SU-DHL-6 (cell line): ENCODE measurements around the gene ERMN.
A peak's percentile ranks its signal among the peaks of the same experiment; 100 is the strongest.

Experiments
- H2AFZ ChIP-seq: fragments of 200-600 bp; sonication (generic); 2 replicates; pipeline ENCODE4 v1.6.1; 2014; ENCODE audit warnings: low read depth, mild to moderate bottlenecking, moderate library complexity, mixed read lengths, antibody characterized with exemption, low read length; ENCODE audit not compliant: severe bottlenecking
- H3F3A ChIP-seq: fragments of 200-600 bp; shearing (Covaris generic); 2 replicates; pipeline ENCODE4 v1.6.0; 2016; ENCODE audit warnings: antibody characterized with exemption, mild to moderate bottlenecking; ENCODE audit not compliant: insufficient read depth
- H3K27ac ChIP-seq: fragments of 200-600 bp; sonication (generic); 2 replicates; pipeline ENCODE4 v1.5.1; 2016; ENCODE audit warnings: low read depth, mild to moderate bottlenecking, low read length, moderate library complexity, mixed read lengths
- H3K27me3 ChIP-seq: fragments of 200-600 bp; sonication (generic), shearing (Covaris generic); 2 replicates; pipeline ENCODE4 v1.6.0; 2014; ENCODE audit warnings: mild to moderate bottlenecking, low read length
- H3K36me3 ChIP-seq: fragments of 200-600 bp; sonication (generic); 2 replicates; pipeline ENCODE4 v1.6.1; 2014; ENCODE audit warnings: mild to moderate bottlenecking, low read length, mixed read lengths
- H3K4me2 ChIP-seq: fragments of 300-600, 200-600 bp; shearing (Covaris generic), sonication (generic); 2 replicates; pipeline ENCODE4 v1.6.0; 2014; ENCODE audit warnings: low read length, low read depth, mild to moderate bottlenecking; ENCODE audit not compliant: poor library complexity, severe bottlenecking
- H3K4me3 ChIP-seq: fragments of 200-600 bp; sonication (generic); 2 replicates; pipeline ENCODE4 v1.5.1; 2014; ENCODE audit warnings: antibody characterized with exemption, low read length, mild to moderate bottlenecking, mixed read lengths; ENCODE audit not compliant: insufficient read depth, poor library complexity, severe bottlenecking
- H3K79me2 ChIP-seq: fragments of 200-600 bp; sonication (generic); 2 replicates; pipeline ENCODE4 v1.6.1; 2014; ENCODE audit warnings: mild to moderate bottlenecking, low read length, moderate library complexity; ENCODE audit not compliant: insufficient read depth
- H3K9ac ChIP-seq: fragments of 200-600 bp; sonication (generic); 2 replicates; pipeline ENCODE4 v1.7.0; 2014; ENCODE audit warnings: mild to moderate bottlenecking, low read length
- H3K9me2 ChIP-seq: fragments of 200-600 bp; sonication (generic); replicated peaks from 2 replicates; pipeline ENCODE4 v1.6.1; 2014; ENCODE audit warnings: low read length; ENCODE audit not compliant: insufficient read depth
- H3K9me3 ChIP-seq: fragments of 200-600 bp; sonication (generic); 2 replicates; pipeline ENCODE4 v1.6.1; 2014; ENCODE audit warnings: low read length, mixed read lengths; ENCODE audit not compliant: insufficient read depth
- H4K20me1 ChIP-seq: fragments of 200-600 bp; sonication (generic); 2 replicates; pipeline ENCODE4 v1.6.1; 2014; ENCODE audit warnings: low read depth, mild to moderate bottlenecking, antibody characterized with exemption, low read length, moderate library complexity, mixed read lengths
- CTCF ChIP-seq: fragments of 200-600 bp; sonication (generic); IDR thresholded peaks from one replicate; pipeline ENCODE4 v1.5.1; 2017; ENCODE audit warnings: antibody characterized with exemption, mild to moderate bottlenecking, low read length, moderate library complexity; ENCODE audit not compliant: insufficient read depth, poor library complexity, severe bottlenecking
- EZH2phosphoT487 ChIP-seq: fragments of 200-600 bp; sonication (generic), shearing (Covaris generic); conservative IDR thresholded peaks from 2 replicates; pipeline ENCODE4 v1.6.1; 2018; ENCODE audit warnings: mild to moderate bottlenecking, antibody characterized with exemption, low read length, moderate library complexity, mixed read lengths

The ERMN gene

GRCh38 chr2:157364257-157364974 is 38.8 kb upstream of the ERMN start:
- no peaks in the 10 kb centered on the region for H3K9me2 ChIP-seq
- no peaks in the 10 kb centered on the region for H3K79me2 ChIP-seq
- no peak overlapping the region for H3K27ac ChIP-seq
- no peaks in the 10 kb centered on the region for H3K36me3 ChIP-seq
- H2AFZ ChIP-seq: no peak overlapping the region
- no peak overlapping the region for H3K4me3 ChIP-seq
- no peak overlapping the region for H3K9ac ChIP-seq
- no peaks in the 10 kb centered on the region for H3K27me3 ChIP-seq
- peaks cover 13% of the 10 kb centered on the region; the same call in 1 of the 2 replicates for H3K9me3 ChIP-seq
- H3F3A ChIP-seq: no peaks in the 10 kb centered on the region
- TF ChIP-seq EZH2phosphoT487: no peak
- TF ChIP-seq CTCF: no peak
- peak overlapping the region; percentile 6 for H3K4me2 ChIP-seq
- H4K20me1 ChIP-seq: no peaks in the 10 kb centered on the region

- Histone ChIP-seq H4K20me1 (no peaks in the 10 kb centered on the region), H3K9ac (no peak overlapping the region), H3K27me3 (no peaks in the 10 kb centered on the region), H3K79me2 (no peaks in the 10 kb centered on the region), H3K9me2 (no peaks in the 10 kb centered on the region), H3K27ac (no peak overlapping the region), H2AFZ (no peak overlapping the region), H3K9me3 (peaks cover 13% of the 10 kb centered on the region; the same call in 1 of the 2 replicates), H3K36me3 (no peaks in the 10 kb centered on the region), H3F3A (no peaks in the 10 kb centered on the region), H3K4me3 (no peak overlapping the region), H3K4me2 (peak overlapping the region; percentile 6)
- TF ChIP-seq CTCF: no peak
- no peak for TF ChIP-seq EZH2phosphoT487
These were observed 38.0 kb upstream of the ERMN start for GRCh38 chr2:157363612-157364101.

- no peak overlapping the region for H3K27ac ChIP-seq
- no peaks in the 10 kb centered on the region for H3K79me2 ChIP-seq
- H3K36me3 ChIP-seq: no peaks in the 10 kb centered on the region
- H4K20me1 ChIP-seq: no peaks in the 10 kb centered on the region
- peaks cover 13% of the 10 kb centered on the region; the same call in 1 of the 2 replicates for H3K9me3 ChIP-seq
- H3K4me2 ChIP-seq: no peak overlapping the region
- no peaks in the 10 kb centered on the region for H3K9me2 ChIP-seq
- no peaks in the 10 kb centered on the region for H3K27me3 ChIP-seq
- TF ChIP-seq CTCF (no peak), EZH2phosphoT487 (no peak)
- H3F3A ChIP-seq: no peaks in the 10 kb centered on the region
- no peak overlapping the region for H3K9ac ChIP-seq
- H3K4me3 ChIP-seq: no peak overlapping the region
- H2AFZ ChIP-seq: no peak overlapping the region
These were observed 37.0 kb upstream of the ERMN start for GRCh38 chr2:157362627-157363026.
